ENCODE results near the gene PDE8B.

The PDE8B gene

DNA sequence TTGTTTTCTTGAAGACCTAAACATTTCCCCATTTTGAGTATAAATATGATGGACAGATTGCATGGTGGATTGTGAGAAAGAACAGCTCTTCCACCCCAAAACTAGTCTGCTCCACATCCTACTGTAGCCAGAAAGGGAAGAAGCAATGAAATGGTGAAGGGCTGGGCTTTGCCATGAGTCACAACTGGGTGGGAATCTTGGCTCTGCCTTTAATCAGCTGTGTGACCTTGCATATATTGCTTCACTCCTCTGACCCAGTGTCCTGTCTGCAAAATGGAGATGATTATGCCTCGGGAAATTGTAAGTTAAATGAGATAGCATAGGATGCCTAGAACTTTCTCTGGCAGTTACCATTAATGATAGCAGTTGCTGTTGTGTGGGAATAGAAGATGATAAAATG lies 101.9 kb downstream of the PDE8B start:
- Histone ChIP-seq H3K27me3 (ENCODE audit: control insufficient read depth, insufficient read depth, low read length) (no peaks in the 10 kb centered on the region), H3K9ac (ENCODE audit: low read depth, low read length) (no peak overlapping the region), H3K36me3 (ENCODE audit: insufficient read depth, low read length) (no peaks in the 10 kb centered on the region), H3K4me3 (ENCODE audit: low read length) (no peak overlapping the region), H3K4me2 (ENCODE audit: low read length) (no peak overlapping the region), H3K9me3 (replicated peaks; ENCODE audit: low read length) (no peaks in the 10 kb centered on the region), H3K4me1 (ENCODE audit: control insufficient read depth, insufficient read depth, low read length) (peaks cover 14% of the 10 kb centered on the region)

DNA sequence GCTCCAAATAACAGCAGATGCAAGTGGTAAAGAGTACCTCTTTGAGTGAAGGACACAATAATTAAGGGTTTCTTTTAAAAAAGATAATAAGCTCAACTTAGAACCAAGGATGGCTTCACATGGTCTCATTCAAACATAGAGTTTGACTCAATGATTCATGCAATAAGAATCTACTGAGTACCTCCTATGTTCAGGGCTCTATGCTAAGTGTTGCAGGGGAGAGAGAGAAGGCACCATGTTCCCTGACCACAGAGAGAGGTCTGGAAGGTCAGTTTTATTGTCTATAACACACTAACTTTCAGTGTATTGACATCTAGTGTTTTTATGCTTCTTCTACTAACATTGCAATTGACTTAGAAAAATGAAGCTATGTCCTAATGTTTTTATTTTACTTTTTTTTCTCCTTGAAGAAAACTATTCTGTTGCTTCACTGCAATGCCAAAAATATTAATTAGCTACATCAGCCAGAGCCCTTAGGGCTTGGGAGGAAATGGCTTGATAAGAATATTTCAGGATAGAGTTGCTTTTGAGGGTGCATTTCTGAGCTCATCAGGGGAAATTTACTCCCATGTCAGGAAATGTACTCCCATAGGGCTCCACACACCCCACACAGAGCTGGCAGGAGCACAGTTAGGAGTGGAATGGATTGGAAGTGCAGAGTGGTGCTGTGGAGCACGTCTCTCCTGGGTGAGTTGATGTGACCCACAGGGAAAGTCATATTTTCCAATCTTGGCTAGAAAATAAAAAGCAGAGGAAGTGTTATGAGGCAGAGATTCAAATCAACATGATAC lies 106.6 kb downstream of the PDE8B start:
- Histone ChIP-seq H3K4me1 (ENCODE audit: control insufficient read depth, insufficient read depth, low read length) (peaks cover 14% of the 10 kb centered on the region), H3K4me3 (ENCODE audit: low read length) (no peak overlapping the region), H3K36me3 (ENCODE audit: insufficient read depth, low read length) (no peaks in the 10 kb centered on the region), H3K9me3 (replicated peaks; ENCODE audit: low read length) (no peaks in the 10 kb centered on the region), H3K4me2 (ENCODE audit: low read length) (no peak overlapping the region), H3K9ac (ENCODE audit: low read depth, low read length) (no peak overlapping the region), H3K27me3 (ENCODE audit: control insufficient read depth, insufficient read depth, low read length) (no peaks in the 10 kb centered on the region)

DNA sequence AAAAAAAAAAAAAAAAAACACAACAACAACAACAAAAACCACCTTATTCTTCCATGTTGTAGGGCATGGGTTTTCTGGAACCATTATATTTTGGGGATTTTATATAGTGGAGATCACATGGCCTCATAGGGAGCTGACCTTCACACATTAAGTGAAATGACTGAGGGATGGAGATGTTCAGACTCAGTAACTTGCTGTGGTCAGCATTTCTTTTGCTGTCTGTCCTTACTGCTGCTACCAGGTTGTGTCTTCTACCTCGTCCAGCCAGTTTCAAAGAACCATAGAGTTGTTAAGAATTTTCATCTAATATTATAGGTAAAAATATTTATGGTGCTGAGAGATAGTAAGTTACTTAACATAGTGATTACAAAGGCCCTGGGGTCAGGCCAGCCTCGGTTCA lies 107.6 kb downstream of the PDE8B start:
- no peak overlapping the region for H3K9ac ChIP-seq (ENCODE audit: low read depth, low read length)
- H3K4me3 ChIP-seq (ENCODE audit: low read length) = no peak overlapping the region
- H3K27me3 ChIP-seq (ENCODE audit: control insufficient read depth, insufficient read depth, low read length) = no peaks in the 10 kb centered on the region
- H3K9me3 ChIP-seq (replicated peaks; ENCODE audit: low read length) = no peaks in the 10 kb centered on the region
- peaks cover 7% of the 10 kb centered on the region for H3K4me1 ChIP-seq (ENCODE audit: control insufficient read depth, insufficient read depth, low read length)
- no peak overlapping the region for H3K4me2 ChIP-seq (ENCODE audit: low read length)
- H3K36me3 ChIP-seq (ENCODE audit: insufficient read depth, low read length) = no peaks in the 10 kb centered on the region

DNA sequence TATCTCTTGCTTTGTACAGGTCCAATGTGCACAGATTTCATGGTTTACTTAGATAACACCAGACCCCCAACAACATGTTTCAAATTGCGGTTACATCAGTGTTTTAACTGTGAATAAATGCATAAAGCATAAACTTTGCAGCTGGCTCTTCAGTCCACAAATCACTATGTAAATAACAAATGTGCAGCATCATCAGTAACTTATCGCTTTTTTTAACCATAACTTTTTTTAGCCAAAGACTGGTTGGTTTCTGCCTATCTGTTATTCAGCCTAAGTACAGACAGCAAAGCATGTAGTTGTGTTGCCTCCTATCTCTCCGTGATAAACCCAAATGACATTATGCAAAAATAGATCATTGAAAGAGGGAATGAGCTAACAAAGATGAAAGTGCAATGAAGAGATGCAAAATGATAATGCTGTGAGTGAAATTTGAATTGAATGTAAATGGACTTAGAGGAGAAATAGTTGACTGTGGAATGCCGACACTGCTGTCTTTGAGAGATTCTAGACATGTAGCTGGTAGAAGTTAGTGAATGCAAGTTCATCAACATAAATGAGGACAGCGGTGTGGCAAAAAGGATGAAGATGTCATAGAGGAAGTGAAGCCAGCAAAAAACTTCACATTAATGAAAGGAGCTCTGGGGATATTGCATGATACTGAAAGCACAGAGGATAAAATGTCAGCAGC lies 108.8 kb downstream of the PDE8B start:
- H3K4me2 ChIP-seq (ENCODE audit: low read length) = no peak overlapping the region
- H3K9ac ChIP-seq (ENCODE audit: low read depth, low read length) = no peak overlapping the region
- no peak overlapping the region for H3K4me3 ChIP-seq (ENCODE audit: low read length)
- no peaks in the 10 kb centered on the region for H3K36me3 ChIP-seq (ENCODE audit: insufficient read depth, low read length)
- H3K9me3 ChIP-seq (replicated peaks; ENCODE audit: low read length) = no peaks in the 10 kb centered on the region
- no peaks in the 10 kb centered on the region for H3K27me3 ChIP-seq (ENCODE audit: control insufficient read depth, insufficient read depth, low read length)
- peaks cover 7% of the 10 kb centered on the region for H3K4me1 ChIP-seq (ENCODE audit: control insufficient read depth, insufficient read depth, low read length)

DNA sequence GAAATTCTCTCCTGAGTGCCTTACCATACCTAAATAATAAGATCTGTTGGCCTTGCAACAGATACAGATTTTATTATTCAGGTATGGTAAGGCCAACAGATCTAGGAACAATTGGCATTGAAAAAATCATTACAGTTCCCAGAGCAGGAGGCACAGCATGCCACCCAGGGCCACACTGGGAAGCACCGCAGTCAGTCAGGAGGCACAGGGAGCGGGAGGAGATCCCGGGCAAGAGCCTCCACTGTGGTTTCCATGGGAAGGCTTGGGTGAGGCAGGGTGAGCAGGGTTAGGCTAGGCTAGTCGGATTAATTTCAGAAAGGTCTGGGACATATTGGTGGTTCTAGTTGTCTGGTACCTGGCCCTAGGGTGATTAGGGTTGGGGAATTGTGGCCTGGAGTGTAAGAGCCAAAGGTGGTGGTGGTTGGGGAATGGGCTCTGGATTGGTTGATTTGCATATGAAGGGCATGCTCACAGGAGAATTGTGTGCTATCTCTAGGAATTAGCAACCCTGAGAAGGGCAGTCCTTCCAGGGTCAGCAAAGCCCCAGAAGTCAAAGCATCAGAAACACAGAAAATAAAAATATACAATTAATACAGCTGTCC lies 111.4 kb downstream of the PDE8B start:
- H3K4me3 ChIP-seq (ENCODE audit: low read length) = no peak overlapping the region
- H3K27me3 ChIP-seq (ENCODE audit: control insufficient read depth, insufficient read depth, low read length) = no peaks in the 10 kb centered on the region
- H3K4me2 ChIP-seq (ENCODE audit: low read length) = no peak overlapping the region
- H3K4me1 ChIP-seq (ENCODE audit: control insufficient read depth, insufficient read depth, low read length) = peaks cover 4% of the 10 kb centered on the region
- H3K36me3 ChIP-seq (ENCODE audit: insufficient read depth, low read length) = no peaks in the 10 kb centered on the region
- H3K9ac ChIP-seq (ENCODE audit: low read depth, low read length) = no peak overlapping the region
- H3K9me3 ChIP-seq (replicated peaks; ENCODE audit: low read length) = no peaks in the 10 kb centered on the region

DNA sequence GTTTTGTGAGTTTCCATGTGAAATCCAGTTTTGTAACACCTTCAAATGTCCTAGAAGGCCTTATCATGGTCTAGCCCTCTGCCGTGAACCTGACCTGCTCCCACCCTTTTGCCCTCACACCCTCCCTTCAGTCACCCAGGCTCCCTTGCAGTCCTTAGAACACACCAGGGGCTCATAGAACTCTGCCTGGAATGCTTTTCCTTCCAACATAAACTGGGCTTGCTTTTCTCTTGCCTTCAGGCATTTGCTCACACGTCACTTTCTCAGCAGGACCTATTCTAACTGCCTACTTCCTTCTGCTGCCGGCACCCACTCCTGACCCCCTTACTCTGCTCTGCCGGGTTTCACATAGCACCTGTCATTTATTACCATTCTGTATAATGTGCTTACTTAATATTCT lies 111.9 kb downstream of the PDE8B start:
- H3K27me3 ChIP-seq (ENCODE audit: control insufficient read depth, insufficient read depth, low read length) = no peaks in the 10 kb centered on the region
- H3K4me2 ChIP-seq (ENCODE audit: low read length) = no peak overlapping the region
- no peak overlapping the region for H3K9ac ChIP-seq (ENCODE audit: low read depth, low read length)
- H3K9me3 ChIP-seq (replicated peaks; ENCODE audit: low read length) = no peaks in the 10 kb centered on the region
- H3K36me3 ChIP-seq (ENCODE audit: insufficient read depth, low read length) = no peaks in the 10 kb centered on the region
- no peaks in the 10 kb centered on the region for H3K4me1 ChIP-seq (ENCODE audit: control insufficient read depth, insufficient read depth, low read length)
- H3K4me3 ChIP-seq (ENCODE audit: low read length) = no peak overlapping the region

DNA sequence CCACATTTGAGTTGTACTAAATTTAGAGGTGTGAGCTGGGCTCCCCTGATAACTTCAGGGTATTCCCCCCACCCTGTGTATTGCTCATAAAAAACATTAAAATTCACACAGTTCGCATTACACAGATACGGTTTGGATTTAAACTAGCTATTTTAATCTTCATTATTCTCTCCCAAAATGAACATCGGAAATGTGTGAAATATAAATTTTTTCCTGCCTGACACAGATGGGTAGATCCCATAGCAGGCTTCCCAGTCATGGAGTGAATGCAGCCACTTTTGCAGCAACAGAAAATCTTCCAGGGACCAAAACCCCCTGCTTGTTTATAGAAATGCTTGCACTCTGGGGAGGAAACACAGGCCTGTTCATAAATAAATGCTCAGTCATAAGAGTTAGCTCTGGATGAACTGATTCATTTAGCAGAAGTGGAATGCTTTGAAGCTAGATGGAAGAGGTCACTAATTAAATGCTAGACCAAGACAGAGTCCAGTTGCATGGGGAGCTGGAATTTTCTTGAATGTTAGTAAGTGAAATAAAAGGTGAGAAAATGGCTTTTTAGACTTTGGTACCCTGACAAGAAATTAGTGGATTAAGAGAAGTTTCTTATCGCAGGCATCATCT lies 115.6 kb downstream of the PDE8B start:
- H3K4me2 ChIP-seq (ENCODE audit: low read length) = no peak overlapping the region
- no peak overlapping the region for H3K4me3 ChIP-seq (ENCODE audit: low read length)
- H3K9ac ChIP-seq (ENCODE audit: low read depth, low read length) = no peak overlapping the region
- no peaks in the 10 kb centered on the region for H3K36me3 ChIP-seq (ENCODE audit: insufficient read depth, low read length)
- peaks cover 6% of the 10 kb centered on the region for H3K27me3 ChIP-seq (ENCODE audit: control insufficient read depth, insufficient read depth, low read length)
- no peaks in the 10 kb centered on the region for H3K9me3 ChIP-seq (replicated peaks; ENCODE audit: low read length)
- no peaks in the 10 kb centered on the region for H3K4me1 ChIP-seq (ENCODE audit: control insufficient read depth, insufficient read depth, low read length)

DNA sequence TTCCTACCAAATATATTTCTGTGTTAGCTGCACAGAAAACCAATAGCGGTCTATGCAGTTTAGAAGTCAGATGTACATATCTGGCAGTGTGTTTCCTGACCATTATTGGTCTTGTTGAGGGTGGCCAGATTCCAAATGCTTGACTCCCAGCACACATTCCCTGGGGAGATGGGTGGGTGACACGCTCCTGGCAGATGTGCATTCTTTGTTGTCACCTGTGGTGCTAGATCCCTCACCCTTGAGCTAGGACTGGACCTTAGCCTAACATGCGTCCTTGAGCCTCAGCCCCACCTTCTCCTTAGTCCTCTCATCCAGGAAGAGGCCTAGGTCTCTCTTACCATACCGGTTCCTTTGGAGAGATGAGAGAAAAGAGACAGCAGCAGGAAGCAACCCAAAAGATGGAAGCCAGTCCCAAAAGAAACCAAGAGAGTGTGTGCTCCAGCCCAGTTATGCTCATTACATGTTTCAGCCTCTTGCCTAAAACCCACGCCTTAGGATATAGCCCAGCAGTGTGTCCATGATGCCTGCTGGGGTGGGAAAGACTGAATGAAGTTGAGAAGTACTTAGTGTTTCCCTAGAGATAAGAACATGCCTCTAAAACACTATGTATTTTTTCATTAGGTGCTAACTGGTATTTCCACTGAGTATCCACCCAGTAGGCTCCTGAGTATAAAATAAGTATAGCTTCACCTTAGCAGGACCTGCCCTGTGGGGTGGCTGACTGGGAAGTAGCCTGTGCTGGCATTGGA lies 116.7 kb downstream of the PDE8B start:
- Histone ChIP-seq H3K27me3 (ENCODE audit: control insufficient read depth, insufficient read depth, low read length) (peaks cover 9% of the 10 kb centered on the region), H3K4me3 (ENCODE audit: low read length) (no peak overlapping the region), H3K36me3 (ENCODE audit: insufficient read depth, low read length) (no peaks in the 10 kb centered on the region), H3K9ac (ENCODE audit: low read depth, low read length) (no peak overlapping the region), H3K9me3 (replicated peaks; ENCODE audit: low read length) (no peaks in the 10 kb centered on the region), H3K4me1 (ENCODE audit: control insufficient read depth, insufficient read depth, low read length) (no peaks in the 10 kb centered on the region), H3K4me2 (ENCODE audit: low read length) (no peak overlapping the region)

DNA sequence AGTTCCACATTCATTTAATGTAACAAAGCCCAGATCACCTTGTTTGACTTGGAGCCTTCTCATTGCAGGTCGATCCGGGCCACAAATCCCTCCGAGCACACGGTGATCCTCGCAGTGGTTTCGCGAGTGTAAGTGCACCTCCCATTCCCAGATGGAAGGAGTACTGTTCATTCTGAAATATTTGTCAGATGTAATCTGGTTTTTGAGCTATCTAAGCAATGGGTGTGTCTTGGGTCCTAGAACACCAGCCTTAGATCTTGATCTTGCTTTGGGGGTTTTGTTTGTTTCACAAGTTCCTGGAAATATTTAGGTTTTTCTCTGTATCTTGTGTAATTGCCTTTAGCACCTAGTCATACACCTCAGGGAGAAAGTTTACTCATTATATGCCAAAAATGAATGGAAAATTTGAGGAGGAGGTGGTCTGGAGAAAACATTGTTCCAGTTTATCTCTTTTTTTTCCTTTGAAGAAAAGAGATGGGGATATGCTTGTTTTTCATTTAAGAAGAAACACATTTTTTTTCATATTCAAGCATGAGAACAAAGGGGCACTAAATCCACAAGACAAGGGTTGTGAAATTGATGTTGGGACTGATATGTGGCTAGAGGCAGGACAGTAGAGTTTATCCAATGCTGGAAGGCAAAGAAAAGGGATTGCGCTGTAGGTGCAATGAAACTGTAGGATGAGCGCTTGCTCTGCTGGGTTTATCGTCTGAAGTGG lies 118.6 kb downstream of the PDE8B start:
- no peak overlapping the region for H3K4me3 ChIP-seq (ENCODE audit: low read length)

DNA sequence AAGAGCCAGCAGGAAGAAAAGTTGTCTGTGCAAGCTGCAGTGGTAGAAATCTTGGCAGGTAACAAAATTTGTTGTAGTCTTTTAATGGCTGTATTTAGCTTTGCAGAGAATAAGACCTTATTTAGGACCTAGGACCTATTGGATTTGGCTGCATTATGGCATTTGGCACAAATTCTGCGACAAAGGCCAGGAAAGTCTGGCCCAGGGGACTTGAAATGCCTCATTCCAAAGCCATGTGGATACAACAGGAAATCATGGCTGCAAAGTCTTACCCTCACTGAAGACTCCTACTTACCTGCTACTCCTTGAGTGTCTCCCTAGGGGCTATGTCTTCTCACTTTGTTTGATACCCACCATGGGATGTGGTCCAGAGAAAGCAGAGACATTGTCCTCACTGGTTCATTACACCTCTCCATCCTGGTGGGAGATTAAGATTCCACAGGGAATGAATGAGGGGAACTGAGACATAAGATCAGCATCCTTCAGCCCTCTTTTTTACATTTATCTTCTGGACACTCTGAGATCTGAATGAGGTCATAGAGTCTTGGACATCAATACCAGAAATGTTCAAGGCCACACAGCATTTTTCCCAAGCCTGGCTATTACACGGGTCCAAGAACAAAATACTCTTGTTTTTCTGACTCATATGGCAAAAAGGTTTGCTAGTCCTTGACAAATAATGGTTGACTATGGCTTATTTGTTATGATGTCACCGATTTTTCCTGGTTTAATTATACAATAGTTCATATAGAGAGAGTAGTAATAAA lies 119.4 kb downstream of the PDE8B start:
- no peaks in the 10 kb centered on the region for H3K36me3 ChIP-seq (ENCODE audit: insufficient read depth, low read length)
- no peaks in the 10 kb centered on the region for H3K9me3 ChIP-seq (replicated peaks; ENCODE audit: low read length)

More for the DNA sequence above, 118.6 kb downstream of the PDE8B start:
- H3K4me2 ChIP-seq (ENCODE audit: low read length) = no peak overlapping the region
- H3K9ac ChIP-seq (ENCODE audit: low read depth, low read length) = no peak overlapping the region
- peaks cover 9% of the 10 kb centered on the region for H3K27me3 ChIP-seq (ENCODE audit: control insufficient read depth, insufficient read depth, low read length)
- H3K4me1 ChIP-seq (ENCODE audit: control insufficient read depth, insufficient read depth, low read length) = no peaks in the 10 kb centered on the region
- H3K9me3 ChIP-seq (replicated peaks; ENCODE audit: low read length) = no peaks in the 10 kb centered on the region
- no peaks in the 10 kb centered on the region for H3K36me3 ChIP-seq (ENCODE audit: insufficient read depth, low read length)

More for the DNA sequence above, 119.4 kb downstream of the PDE8B start:
- peaks cover 9% of the 10 kb centered on the region for H3K27me3 ChIP-seq (ENCODE audit: control insufficient read depth, insufficient read depth, low read length)
- H3K4me2 ChIP-seq (ENCODE audit: low read length) = no peak overlapping the region
- no peak overlapping the region for H3K9ac ChIP-seq (ENCODE audit: low read depth, low read length)
- no peak overlapping the region for H3K4me3 ChIP-seq (ENCODE audit: low read length)
- H3K4me1 ChIP-seq (ENCODE audit: control insufficient read depth, insufficient read depth, low read length) = no peaks in the 10 kb centered on the region
